Measurements from ENCODE around the gene AKT1. TPM values are rescaled to one million over a fixed set of nuclear protein-coding genes. Genes with fewer than 3 reads are reported as not detected.

Gene AKT1
- total and polyA plus RNA-seq, 2 experiments from 2014 or later = 19.2 to 78.7 TPM

GRCh38 chr14:104769324-104770071, 26.1 kb downstream of the AKT1 start:
- H3K4me3 Mint-ChIP-seq = no peak overlapping the region
- ATAC-seq (no peak), DNase-seq (ENCODE audit: low spot score) (no peak)
- peaks cover 3% of the 10 kb centered on the region for H3K27me3 Mint-ChIP-seq (ENCODE audit: insufficient read depth, low read depth, poor library complexity)
- H3K27me3 ChIP-seq (ENCODE audit: insufficient read depth) = no peaks in the 10 kb centered on the region
- H3K4me2 ChIP-seq = peak overlapping the region; percentile 14; the same call in 1 of the 2 replicates
- H3K27ac Mint-ChIP-seq = peak overlapping the region; percentile 90; the same call in 1 of the 2 replicates
- peaks cover 9% of the 10 kb centered on the region; the same call in 1 of the 2 replicates for H3F3A ChIP-seq (replicated peaks; ENCODE audit: low read depth)
- H4K20me1 ChIP-seq (replicated peaks; ENCODE audit: insufficient read depth) = no peaks in the 10 kb centered on the region
- no peak overlapping the region for H3K27ac ChIP-seq (ENCODE audit: low read depth)
- TF ChIP-seq NANOG (IDR thresholded peaks at IDR 0.05; ENCODE audit: borderline replicate concordance) (no peak), CREB1 (CRISPR knock-in tag; IDR thresholded peaks at IDR 0.05; ENCODE audit: low read depth) (no peak), STAT1 (IDR thresholded peaks at IDR 0.05; ENCODE audit: unreplicated experiment) (no peak), ZNF462 (CRISPR knock-in tag; IDR thresholded peaks at IDR 0.05) (no peak), JUNB (IDR thresholded peaks at IDR 0.05; ENCODE audit: unreplicated experiment) (no peak), EZH2 (IDR thresholded peaks at IDR 0.05; ENCODE audit: low read depth, unreplicated experiment) (no peak)
- peaks cover 17% of the 10 kb centered on the region for H3K4me1 Mint-ChIP-seq
- H3K4me1 ChIP-seq (ENCODE audit: insufficient read depth) = peaks cover 11% of the 10 kb centered on the region
- no peak overlapping the region for H2AFZ ChIP-seq
- H3K9me2 ChIP-seq (ENCODE audit: insufficient read depth) = no peaks in the 10 kb centered on the region; the same call in 1 of the 2 replicates
- no peak overlapping the region for H3K4me3 ChIP-seq
- H3K36me3 Mint-ChIP-seq (ENCODE audit: low read depth) = peaks cover 51% of the 10 kb centered on the region
- H3K36me3 ChIP-seq (ENCODE audit: insufficient read depth) = 0 out of 2 replicates have a peak, but pooled peaks cover 5% of the 10 kb centered on the region
- peaks cover 12% of the 10 kb centered on the region for H3K9me3 Mint-ChIP-seq
- no peaks in the 10 kb centered on the region for H3K79me2 ChIP-seq (replicated peaks; ENCODE audit: insufficient read depth)

All from GM23338 (cell line).